IMR-90 (cell line): Measurements from ENCODE around the gene LCAT.

Experiments used
- BHLHE40 ChIP-seq: fragments of 150-350 bp; IDR thresholded peaks from 2 replicates; pipeline ENCODE4 v1.6.1; 2016; ENCODE audit warnings: mild to moderate bottlenecking, low read depth, low read length
- CEBPB ChIP-seq: IDR thresholded peaks from 2 replicates; pipeline ENCODE4 v1.6.1; 2012; ENCODE audit warnings: low read depth, low read length, improper control_type of control experiment
- CHD1 ChIP-seq: IDR thresholded peaks from 2 replicates; pipeline ENCODE4 v1.6.1; 2012; ENCODE audit warnings: low read depth, low read length, improper control_type of control experiment
- ELK1 ChIP-seq: fragments of 150-350 bp; IDR thresholded peaks from 2 replicates; pipeline ENCODE4 v1.6.1; 2016; ENCODE audit warnings: low read depth, mild to moderate bottlenecking, low read length, moderate library complexity, borderline replicate concordance
- FOS ChIP-seq: fragments of 150-350 bp; IDR thresholded peaks from 2 replicates; pipeline ENCODE4 v1.6.1; 2016; ENCODE audit warnings: low read depth, low read length
- MAZ ChIP-seq: IDR thresholded peaks from 2 replicates; pipeline ENCODE4 v1.6.1; 2012; ENCODE audit warnings: low read depth, mild to moderate bottlenecking, low read length, improper control_type of control experiment, moderate library complexity, borderline replicate concordance
- MXI1 ChIP-seq: IDR thresholded peaks from 2 replicates; pipeline ENCODE4 v1.6.1; 2012; ENCODE audit warnings: low read depth, mild to moderate bottlenecking, low read length, moderate library complexity, borderline replicate concordance
- POLR2A ChIP-seq: IDR thresholded peaks from 2 replicates; pipeline ENCODE4 v1.6.1; 2012; ENCODE audit warnings: mild to moderate bottlenecking, low read depth, low read length
- RAD21 ChIP-seq: IDR thresholded peaks from 2 replicates; pipeline ENCODE4 v1.6.1; 2012; ENCODE audit warnings: low read length, improper control_type of control experiment
- RFX5 ChIP-seq: IDR thresholded peaks from 2 replicates; pipeline ENCODE4 v1.8.0; 2012; ENCODE audit warnings: low read depth, mild to moderate bottlenecking, low read length, moderate library complexity
- SMC3 ChIP-seq: fragments of 150-350 bp; IDR thresholded peaks from 2 replicates; pipeline ENCODE4 v1.6.1; 2016; ENCODE audit warnings: low read depth, mild to moderate bottlenecking, antibody characterized with exemption, low read length, moderate library complexity
- USF2 ChIP-seq: fragments of 150-350 bp; IDR thresholded peaks from 2 replicates; pipeline ENCODE4 v1.6.1; 2017; ENCODE audit warnings: mild to moderate bottlenecking, antibody characterized with exemption, low read length, low read depth
- TF ChIP-seq, protein P1 (sequence below): conservative IDR thresholded peaks from 2 replicates; pipeline ENCODE4 v1.5.1; 2012; ENCODE audit warnings: mild to moderate bottlenecking, low read depth, low read length, improper control_type of control experiment

DNA sequence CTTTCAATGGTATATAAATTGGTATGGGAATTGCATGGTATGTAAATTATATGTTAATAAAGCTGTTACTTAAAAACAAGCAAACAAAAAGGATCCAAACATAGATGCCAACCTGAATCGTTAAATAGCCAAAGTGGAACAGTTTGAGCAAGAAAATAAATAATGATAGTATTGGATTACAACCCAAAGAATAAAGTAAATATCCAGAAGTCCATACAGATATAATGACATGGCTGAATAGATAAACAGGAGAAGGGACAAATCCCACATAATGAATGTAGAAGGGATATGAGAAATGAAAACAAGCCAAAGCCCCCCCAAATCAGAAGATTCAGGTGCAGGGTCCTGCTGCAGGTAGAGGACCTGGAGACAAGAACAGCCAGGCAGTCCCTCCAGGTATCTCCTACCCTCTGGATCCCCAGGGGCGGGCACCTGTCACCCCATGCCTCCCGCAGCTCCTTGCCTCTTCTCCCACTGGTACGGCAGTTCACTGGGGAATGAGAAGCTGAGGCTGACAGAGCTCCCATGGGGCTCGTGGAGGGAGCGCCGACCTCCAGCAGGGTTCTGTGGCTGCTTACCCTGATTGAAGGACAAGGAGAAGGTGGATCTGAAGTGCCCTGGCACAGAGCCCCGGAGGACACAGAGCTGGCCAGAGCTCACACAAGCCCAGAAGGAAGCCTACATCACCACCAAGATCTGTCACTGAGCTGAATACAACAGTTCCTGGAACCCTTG lies 9.9 kb upstream of the LCAT start:
- no peak for TF ChIP-seq RFX5
- no peak for TF ChIP-seq POLR2A
- TF ChIP-seq, protein P1, sequence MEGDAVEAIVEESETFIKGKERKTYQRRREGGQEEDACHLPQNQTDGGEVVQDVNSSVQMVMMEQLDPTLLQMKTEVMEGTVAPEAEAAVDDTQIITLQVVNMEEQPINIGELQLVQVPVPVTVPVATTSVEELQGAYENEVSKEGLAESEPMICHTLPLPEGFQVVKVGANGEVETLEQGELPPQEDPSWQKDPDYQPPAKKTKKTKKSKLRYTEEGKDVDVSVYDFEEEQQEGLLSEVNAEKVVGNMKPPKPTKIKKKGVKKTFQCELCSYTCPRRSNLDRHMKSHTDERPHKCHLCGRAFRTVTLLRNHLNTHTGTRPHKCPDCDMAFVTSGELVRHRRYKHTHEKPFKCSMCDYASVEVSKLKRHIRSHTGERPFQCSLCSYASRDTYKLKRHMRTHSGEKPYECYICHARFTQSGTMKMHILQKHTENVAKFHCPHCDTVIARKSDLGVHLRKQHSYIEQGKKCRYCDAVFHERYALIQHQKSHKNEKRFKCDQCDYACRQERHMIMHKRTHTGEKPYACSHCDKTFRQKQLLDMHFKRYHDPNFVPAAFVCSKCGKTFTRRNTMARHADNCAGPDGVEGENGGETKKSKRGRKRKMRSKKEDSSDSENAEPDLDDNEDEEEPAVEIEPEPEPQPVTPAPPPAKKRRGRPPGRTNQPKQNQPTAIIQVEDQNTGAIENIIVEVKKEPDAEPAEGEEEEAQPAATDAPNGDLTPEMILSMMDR: no peak
- TF ChIP-seq RAD21: no peak
- no peak for TF ChIP-seq MXI1
- no peak for TF ChIP-seq CEBPB
- TF ChIP-seq FOS: no peak
- no peak for TF ChIP-seq BHLHE40
- TF ChIP-seq CHD1: no peak
- no peak for TF ChIP-seq MAZ
- no peak for TF ChIP-seq USF2
- no peak for TF ChIP-seq ELK1
- TF ChIP-seq SMC3: no peak
